Activated CD4-positive, CD25-positive, alpha-beta regulatory T cell treated with anti-CD3 and anti-CD28 coated beads, Interleukin-2, amount 50 U/mL, for 16 hours (primary cell): ENCODE measurements around the gene CAPN10.
"Not testable (repeated sequence)": the region's sequence is repeated elsewhere in the genome, so short reads cannot be mapped to it uniquely, and the experiment has no call there.

Source experiments
- DNase-seq: peaks from one replicate; pipeline ENCODE4 v3.0.0-alpha.2; 2020; ENCODE audit warnings: low read depth, low spot score

Gene CAPN10

DNA sequence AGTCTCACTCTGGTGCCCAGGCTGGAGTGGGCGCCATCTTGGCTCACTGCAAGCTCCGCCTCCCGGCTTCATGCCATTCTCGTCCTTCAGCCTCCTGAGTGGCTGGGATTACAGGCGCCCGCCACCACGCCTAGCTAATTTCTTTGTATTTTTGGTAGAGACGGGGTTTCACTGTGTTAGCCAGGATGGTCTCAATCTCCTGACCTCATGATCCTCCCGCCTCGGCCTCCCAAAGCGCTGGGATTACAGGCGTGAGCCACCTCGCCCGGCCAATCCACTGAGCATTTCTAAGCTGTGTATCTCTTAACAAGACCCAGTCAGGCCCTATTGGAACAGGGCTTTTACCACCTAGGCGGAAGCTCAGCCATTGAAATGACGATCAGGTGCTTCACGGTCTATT, 23.3 kb upstream of the CAPN10 start:
- DNase-seq, result not testable (repeated sequence)

DNA sequence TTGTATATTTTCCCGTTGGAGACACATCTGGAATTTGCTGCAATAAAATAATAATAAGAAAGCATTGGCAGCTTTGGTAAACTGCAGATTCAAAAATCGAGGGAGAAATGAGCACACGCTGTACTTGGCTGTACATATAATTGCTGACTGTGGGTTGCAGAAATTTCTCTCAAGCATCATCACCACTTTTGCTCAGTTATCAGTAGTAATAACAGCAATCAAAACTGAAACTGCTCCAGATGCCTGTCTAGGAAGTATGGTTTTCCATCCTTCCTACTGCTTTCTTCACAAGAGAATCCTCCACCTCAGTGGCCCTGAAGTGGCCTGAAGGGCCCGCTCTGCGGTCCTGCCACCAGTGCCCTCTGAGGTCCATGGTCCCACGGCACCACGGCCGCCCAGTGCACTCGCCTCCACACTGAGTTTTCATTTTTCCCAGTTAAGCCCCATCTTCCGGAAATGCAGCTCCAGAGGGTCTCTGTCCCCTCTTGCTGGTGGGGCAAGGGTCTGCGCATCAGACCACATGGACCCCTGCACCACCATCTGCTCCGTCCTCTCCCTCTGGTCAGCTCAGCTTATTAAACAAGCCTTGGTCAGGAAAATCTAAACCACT, 22.5 kb upstream of the CAPN10 start:
- no peak for DNase-seq

DNA sequence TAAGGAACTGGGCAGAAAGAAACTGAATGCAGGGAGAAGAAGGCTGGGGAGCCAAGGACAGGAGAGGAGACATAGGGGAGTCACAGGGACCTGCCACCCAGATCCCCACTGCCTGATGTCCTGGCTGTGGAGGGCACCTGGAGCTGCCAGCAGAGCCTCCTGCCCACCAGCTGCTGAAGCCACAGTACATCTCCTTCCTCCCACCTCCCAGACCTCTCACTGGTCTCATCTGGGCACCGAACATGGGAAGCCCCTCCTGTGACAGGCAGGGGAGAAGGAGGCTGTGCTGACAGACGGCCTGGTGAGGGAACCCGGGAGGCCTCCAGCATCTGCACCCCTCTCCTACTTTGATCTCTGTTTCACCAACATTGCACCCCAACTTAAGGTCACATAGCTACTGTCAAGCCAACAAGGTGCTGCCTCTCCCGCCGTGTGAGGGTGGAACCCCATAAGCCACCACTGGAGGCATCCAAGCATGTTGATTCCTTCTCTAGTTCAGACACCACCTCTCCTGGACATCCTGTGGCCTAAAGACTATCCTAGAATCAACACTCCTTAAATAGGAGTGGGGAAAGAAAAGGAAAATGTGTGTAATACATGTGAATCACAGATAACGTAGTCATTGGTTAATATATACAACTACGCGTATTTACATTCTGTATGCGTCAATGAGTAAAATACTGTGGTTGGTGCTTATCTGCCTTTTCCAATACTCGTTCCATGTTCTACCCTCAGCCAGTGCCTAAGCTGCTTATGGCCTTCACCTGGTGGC, 21.8 kb upstream of the CAPN10 start:
- DNase-seq, result no peak

DNA sequence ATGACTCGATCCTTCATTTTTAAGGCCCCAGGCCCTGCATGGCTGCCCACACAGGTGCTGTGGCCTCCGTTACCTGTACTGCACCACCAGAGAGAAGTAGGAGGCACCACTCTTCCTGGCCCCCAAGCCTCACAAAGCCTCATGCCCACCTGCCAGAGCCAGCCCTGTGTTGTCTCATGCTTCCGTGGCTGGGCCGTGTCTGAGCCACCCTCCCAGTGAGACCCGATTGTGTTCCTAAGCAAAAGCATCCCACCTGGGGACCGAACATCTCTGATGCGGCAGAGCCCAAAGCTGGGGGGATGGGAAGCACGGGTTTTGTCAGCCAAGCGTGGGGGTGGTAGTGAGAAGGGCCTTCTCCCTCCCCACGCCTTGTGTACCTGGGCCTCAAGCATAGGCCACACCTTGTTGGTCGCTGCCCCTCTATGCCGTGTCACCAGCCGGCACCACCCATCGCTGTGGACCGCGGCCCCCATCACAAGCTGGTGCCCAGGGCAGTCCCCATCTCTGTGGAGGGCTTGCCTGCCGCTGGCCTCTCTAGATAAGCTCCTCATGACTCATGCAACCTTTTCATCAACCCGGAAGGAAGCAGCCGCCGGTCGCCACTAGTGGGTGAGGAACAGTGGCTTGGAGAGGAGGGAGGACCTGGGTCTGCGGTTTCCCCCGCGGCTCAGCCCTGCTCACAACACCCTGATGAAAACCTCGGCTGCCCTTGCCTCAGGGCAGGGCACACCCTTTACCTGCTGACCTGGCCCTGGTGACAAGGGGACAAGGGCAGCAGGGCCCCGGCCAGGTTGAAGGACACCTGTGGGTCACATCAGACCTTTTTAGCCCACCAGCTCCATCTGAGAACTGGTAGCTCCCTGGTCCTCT, 21.0 kb upstream of the CAPN10 start:
- DNase-seq, result peak; percentile 80

DNA sequence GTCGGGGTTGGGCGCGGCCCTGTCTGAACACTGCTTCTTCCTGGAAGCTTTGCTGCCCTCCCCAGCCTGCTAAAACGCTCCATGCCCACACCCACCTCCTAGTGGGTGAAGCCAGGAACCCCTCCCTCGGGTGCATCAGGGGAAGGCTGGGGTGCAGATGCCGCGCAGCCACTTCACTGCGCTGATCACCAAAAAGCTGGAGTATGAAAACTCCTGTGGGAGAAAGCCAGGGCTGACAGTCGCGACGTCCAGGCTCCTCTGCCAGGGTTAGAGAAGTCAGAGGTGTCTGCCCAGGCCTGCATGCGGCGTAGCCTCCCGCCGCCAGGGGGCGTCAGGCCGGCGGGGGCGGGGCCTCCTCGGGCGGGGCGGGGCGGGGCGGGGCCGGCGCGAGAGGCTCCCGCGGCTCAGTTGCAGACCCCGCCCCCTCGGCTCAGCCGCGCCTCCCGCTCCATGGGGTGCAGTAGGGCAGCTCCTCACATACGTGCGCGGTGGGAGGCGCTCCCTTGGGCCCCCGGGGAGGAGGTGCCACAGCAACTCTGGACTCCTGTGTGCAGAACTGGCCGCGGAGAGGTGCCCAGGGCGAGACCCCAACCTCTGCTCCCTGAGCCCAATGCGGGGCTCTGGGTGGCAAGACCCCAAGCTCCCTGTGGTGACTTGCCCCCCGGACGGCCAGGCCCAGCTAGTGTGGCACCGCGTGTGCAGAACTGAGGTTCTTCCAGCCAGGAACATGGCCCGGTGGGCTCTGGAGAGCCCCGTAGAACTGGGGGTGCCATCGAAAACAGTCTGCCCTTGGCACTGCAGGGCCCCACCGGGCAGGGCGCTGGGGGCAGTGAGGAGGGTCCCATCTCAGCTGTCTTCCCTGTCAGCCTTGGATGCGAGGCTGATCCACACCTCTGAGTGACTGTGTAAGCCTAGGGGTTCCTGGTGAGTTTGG, 20.1 kb upstream of the CAPN10 start:
- DNase-seq, result peak; percentile 89

DNA sequence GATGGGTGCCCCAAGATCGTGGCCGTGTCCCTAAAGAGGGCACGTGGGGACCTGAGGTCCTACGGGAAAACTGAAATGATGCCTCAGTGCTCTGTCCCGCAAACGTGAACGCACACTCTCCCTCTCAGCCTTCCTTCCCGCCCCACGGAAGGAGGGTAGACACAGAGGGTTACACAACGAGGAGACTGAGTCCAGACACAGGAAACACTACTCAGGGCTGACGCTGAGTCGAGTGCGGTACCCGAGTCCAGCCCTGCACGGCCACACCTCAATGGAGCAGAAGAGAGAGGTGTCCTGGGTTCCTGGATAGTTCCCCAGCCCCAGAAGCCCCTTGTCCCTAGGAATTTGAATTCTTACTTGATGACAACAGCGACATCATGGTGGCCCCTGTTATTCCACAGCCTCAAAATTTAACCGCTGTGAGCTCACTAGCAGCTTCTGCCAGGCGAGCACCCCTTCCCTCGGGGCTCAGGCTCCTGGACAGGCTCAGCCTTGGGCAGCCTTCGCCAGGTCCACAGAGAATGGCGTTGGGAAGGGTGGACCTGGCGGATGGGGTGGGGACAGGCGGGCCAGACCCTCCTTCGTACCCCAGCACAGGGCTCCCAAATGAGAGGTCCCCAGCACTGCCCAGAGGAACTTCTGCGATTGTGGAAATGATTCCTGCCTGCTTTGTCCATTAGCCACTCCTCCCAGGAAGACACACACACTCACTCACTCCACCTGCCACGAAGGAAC, 19.2 kb upstream of the CAPN10 start:
- no peak for DNase-seq

DNA sequence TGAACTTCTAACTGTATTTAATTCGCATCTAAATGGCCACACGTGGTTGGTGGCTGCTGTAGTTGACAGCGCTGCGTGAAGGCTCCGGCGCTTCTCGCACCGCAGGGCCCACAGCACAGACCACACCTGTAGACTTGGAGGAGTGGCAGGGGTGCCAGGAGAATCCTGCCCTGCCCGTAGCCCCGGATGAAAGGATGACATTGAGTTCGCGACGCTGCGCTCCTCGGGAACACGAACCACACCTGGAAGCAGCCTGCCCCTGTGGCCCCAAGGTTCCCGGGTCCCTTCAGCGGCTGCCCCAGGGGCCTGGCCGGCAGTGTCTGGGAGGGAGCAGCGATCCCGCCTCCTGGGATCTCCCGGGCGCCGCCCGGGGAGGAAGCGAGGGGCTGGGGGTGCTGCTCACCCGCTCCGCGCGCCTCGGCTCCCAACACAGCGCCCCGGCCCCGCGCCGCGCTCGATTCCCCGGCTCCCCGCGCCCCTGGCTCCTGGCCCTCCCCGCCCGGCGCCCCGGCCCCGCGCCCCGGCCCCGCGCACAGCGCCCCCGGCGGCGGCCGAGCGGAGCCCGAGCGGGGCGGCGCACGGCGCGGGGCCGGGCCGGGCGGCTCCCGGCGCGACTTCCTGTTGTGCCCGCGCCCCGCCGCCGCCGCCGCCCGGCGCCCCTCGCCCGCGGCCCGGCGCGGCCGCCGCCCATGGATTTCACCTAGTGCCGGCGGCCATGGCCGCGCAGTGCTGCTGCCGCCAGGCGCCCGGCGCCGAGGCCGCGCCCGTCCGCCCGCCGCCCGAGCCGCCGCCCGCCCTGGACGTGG, 18.5 kb upstream of the CAPN10 start, which contains the start of gene RNPEPL1:
RNPEPL1 (plus strand) TSS at position 613 of the 806 bp plus-strand sequence; CDS start at position 716, 103 bp downstream.
- DNase-seq, result no peak

DNA sequence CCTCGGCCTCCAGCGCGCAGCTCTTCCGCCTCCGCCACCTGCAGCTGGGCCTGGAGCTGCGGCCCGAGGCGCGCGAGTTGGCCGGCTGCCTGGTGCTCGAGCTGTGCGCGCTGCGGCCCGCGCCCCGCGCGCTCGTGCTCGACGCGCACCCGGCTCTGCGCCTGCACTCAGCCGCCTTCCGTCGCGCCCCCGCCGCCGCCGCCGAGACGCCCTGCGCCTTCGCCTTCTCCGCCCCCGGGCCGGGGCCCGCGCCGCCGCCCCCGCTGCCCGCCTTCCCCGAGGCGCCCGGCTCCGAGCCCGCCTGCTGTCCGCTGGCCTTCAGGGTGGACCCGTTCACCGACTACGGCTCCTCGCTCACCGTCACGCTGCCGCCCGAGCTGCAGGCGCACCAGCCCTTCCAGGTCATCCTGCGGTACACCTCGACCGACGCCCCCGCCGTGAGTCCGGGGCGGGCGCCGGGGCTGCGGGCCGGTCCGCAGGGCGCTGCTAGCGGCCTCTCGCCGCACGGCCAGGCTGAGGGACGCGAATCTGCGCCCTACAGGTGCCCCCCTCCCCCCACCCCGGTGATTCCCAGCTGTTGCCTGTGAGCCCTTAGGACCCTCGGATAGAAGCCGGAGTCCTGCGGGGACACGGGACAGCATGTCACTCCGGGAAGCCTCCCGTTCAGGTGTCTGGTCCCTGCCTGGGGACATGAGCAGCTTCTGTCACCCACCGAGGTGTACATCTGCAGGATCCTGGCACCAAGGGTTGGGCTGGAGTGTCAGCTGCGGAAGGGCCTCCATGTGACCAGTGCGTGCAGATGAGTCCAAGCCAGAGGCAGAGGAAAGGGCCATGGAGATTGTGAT, 17.6 kb upstream of the CAPN10 start:
- no peak for DNase-seq

DNA sequence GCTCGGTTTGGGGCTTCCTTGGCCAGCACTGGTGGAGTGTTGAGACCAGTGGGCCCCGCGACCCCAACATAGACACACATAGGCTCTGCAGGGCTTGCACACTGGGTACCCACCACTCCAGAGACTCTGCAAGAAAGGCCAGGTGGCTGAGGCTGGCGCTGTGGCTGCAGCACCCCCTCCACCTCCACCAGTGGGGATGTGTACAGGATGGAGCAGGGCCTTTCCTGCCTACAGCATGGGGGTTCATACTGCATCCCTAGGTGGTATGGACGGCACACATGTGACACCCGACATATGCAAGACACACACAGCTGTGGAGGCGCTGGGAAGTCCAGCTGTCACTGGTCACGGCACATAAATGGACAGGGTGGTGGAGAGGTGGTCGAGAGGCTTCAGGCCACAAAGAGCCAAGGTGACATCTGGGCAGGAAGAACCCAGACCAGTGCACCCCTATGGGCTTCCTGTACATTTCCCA, 17.0 kb upstream of the CAPN10 start:
- no peak for DNase-seq

DNA sequence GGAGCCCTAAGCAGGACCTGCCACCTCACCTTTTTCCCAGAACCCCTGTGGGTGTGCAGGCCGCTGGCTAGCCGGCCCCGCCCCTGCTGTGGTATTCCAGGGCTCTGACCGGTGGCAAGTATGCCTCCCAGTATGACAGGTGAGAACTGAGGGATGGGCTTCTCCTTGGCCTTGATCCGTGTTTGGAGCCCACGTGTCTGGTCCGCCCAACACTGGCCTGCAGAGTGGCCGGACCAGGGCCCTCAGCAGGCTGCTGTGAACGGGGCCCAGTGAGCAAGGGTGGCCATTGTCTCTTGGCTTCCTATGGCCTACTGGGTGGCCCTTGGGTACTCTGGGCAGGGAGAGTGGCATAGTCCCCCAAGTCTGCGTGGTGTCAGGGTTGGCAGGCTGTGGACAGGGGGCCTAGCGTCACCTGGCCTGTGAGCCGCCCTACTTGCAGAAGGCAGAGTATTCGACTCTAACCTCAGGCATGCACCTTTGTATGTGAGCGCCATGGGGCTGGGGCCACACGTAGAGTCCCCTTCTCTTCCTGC, 16.5 kb upstream of the CAPN10 start:
- no peak for DNase-seq

DNA sequence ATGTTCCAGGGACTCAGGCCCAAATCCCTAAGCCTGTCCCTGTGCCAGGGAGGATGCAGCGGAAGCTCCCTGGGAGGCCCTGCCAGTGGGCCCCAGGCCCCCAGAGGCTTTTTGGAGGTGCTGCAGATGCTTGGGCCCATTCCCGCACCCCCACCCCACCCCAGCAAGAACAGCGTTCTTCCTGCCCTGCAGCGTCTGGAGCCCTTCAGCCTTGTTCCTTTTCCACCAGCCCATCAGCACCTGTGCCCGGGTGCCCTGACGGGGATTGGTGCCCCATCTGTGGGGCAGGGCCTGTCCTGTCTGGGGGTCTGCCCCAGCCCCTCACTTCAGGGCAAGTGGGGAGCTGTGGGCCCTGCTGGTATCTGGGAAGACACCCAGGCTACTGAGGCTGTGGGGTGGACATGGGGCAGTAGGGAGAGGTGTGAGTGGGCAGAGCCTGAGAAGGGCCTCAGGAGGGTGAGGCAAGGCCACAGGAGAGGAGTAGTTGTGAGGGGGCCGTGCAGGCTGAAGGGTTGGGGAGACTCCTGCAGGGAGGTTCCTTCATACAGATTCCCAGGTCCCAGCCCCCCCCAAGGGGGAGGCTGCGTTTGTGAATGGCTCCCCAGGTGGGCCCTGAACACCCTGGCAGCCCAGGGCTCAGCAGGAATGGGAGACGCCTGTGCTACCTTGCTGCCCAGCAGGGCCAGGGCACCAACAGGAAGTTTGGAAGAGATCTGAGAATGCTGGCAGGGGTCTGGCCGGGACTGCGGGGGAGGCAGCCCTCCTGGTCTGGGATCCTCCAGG, 15.8 kb upstream of the CAPN10 start:
- DNase-seq, result no peak

DNA sequence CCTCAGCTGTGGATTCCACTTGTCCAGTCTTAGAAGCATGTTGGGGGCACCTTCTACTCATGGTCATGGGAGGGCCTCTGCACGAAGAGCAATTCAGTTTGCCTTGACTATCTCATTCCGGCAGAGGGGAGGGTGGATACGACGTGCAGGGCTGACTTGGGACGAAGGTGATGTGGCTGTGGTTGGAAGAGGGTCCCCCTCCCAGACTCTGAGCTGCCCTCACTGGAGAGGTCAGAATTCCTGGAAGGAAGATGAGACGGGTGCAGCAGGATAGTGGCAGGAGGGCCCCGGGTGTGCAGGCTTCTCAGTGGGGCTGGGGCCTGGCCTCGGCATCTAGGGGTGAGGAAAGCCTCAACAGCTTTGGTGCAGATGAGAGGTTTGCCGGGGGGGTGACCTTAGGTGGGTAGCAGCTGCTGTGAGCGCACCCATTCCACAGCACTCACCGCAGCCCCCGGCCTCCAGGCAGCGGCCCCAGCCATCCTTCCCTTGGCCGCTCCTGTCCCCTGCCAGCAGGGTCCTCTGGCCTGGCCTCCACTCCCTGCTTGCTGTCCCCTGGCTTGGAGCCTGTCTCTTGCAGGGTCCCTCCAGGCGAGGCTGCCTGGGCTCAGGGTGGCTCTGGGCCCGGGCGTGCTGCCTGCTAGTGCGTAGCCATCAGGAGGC, 15.1 kb upstream of the CAPN10 start:
- DNase-seq, result no peak

DNA sequence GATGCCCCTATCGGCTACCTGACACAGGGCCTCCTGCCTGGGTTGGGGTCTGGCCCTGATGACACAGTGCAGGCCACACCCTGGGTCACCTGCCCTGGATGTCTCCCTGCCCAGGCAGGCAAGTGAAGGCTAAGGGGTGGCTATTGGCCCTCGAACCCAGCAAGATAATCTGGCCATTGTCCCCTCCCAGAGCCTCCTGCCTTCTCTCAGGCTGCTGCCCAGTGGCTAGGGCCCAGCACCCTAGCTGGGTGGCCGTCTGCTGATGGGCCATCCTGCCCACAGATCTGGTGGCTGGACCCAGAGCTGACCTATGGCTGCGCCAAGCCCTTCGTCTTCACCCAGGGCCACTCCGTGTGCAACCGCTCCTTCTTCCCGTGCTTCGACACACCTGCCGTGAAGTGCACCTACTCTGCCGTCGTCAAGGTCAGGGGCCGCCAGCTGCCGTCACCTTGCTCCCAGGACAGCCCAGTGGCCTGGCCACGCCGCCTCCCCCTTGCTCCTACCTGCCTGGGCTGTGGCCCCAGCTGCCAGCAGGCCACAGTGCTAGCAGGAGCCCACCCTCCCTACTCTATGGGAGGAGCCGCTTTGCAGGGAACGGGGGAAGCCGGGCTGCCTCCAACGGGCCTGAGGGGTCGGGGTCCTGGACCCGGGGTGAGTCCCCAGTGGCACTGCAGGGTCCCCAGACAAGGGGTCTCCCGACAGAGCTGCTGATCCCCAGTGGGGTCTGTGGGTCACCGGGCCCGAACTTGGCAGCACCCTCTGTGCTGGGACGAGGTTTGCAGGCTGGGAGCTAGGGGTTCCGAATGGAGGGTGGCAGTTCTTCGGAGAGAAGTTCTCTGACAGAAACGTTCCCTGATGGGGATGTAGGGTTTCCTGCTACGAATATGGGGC, 14.1 kb upstream of the CAPN10 start:
- no peak for DNase-seq

DNA sequence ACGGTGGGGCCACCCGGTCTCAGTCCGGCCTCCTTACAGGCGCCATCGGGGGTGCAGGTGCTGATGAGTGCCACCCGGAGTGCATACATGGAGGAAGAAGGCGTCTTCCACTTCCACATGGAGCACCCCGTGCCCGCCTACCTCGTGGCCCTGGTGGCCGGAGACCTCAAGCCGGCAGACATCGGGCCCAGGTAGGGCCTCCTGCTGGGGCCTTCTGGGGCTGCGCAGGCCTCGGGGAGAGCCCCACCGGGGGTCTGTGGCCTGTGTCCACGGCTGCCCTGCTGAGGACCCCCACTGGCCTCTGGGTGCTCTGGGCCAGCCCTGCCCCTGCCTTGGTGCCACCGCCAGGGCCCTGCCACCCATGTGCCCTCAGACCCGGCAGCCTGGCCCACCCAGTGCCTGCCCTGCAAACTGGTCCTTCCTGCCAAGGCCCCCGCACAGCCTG, 13.4 kb upstream of the CAPN10 start:
- DNase-seq, result no peak

DNA sequence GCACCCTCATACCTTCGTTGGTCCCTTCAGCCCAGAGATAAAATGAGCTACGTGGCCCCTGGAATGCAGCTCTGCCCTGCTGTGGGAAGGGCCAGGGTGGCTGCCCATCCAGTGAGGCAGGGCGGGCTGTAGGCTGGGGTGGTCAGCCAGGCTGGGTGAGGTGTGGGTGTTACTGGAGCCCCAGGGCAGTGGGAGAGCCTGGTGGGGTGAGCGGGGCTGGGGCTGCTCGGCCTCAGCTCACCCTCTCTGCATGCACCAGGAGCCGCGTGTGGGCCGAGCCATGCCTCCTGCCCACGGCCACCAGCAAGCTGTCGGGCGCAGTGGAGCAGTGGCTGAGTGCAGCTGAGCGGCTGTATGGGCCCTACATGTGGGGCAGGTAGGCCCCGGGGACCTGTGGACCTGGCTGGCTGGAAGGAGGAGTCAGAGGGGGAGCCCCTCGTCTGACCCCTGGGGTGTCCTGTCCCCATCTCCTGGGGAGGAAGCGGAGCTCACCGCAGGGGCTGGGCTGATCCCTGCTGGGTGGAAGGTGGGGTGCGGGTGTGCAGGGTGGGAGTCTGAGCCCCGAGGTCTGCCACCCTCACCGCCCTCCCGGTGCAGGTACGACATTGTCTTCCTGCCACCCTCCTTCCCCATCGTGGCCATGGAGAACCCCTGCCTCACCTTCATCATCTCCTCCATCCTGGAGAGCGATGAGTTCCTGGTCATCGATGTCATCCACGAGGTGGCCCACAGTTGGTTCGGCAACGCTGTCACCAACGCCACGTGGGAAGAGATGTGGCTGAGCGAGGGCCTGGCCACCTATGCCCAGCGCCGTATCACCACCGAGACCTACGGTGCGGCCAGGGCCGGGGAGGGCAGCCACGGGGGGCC, 12.8 kb upstream of the CAPN10 start:
- DNase-seq, result no peak
